Small intestine (tissue), 7 donors: ENCODE results near the gene ADM5. TPM values are rescaled to one million over a fixed set of nuclear protein-coding genes. Genes with fewer than 3 reads are reported as not detected.
"Not testable (repeated sequence)": the region's sequence is repeated elsewhere in the genome, so short reads cannot be mapped to it uniquely, and the experiment has no call there.

Source experiments
- DNase-seq, 2 donors: peaks; one replicate each; pipeline versions ENCODE4 v3.0.0 to v3.0.0-alpha.2; 2013
- FAIRE-seq: peaks from 2 replicates; lab custom pipeline; 2012; peaks lifted over from hg19 to GRCh38; lab: Jason Lieb, UNC
- H3K27ac ChIP-seq, 3 donors: one replicate each; pipeline ENCODE4 v1.5.1; 2013; ENCODE audit warnings: low read length in 2 of 3, mild to moderate bottlenecking in 2 of 3, control low read depth in 1 of 3, inconsistent platforms in 1 of 3, low read depth in 1 of 3, moderate library complexity in 1 of 3
- H3K27me3 ChIP-seq, 3 donors: one replicate each; pipeline ENCODE4 v1.6.1; 2013; ENCODE audit warnings: low read length in 3 of 3, inconsistent platforms in 1 of 3; ENCODE audit not compliant: control insufficient read depth in 3 of 3, insufficient read depth in 3 of 3
- H3K36me3 ChIP-seq, 3 donors: one replicate each; pipeline ENCODE4 v1.6.1; 2013; ENCODE audit warnings: low read length in 3 of 3, inconsistent platforms in 1 of 3, low read depth in 1 of 3, mild to moderate bottlenecking in 1 of 3, moderate library complexity in 1 of 3; ENCODE audit not compliant: control insufficient read depth in 3 of 3, insufficient read depth in 2 of 3
- H3K4me1 ChIP-seq, 3 donors: one replicate each; pipeline ENCODE4 v1.6.1; 2013; ENCODE audit warnings: low read length in 2 of 3, inconsistent platforms in 1 of 3, low read depth in 1 of 3, mild to moderate bottlenecking in 1 of 3, moderate library complexity in 1 of 3; ENCODE audit not compliant: control insufficient read depth in 3 of 3, insufficient read depth in 2 of 3
- H3K4me3 ChIP-seq, 3 donors: one replicate each; pipeline ENCODE4 v1.5.1; 2013; ENCODE audit warnings: low read length in 3 of 3, control low read depth in 1 of 3, inconsistent platforms in 1 of 3, low read depth in 1 of 3, mild to moderate bottlenecking in 1 of 3, moderate library complexity in 1 of 3
- H3K9me3 ChIP-seq, 2 donors: one replicate each; pipeline ENCODE4 v1.6.1; 2013; ENCODE audit warnings: low read depth in 1 of 2, low read length in 1 of 2; ENCODE audit not compliant: control insufficient read depth in 2 of 2, insufficient read depth in 1 of 2
- WGBS, 3 donors: extraction: QIAGEN DNeasy Blood & Tissue Kit; methylation state at CpG; one replicate each; pipeline ENCODE4 v1.1.7; 2013; 5-methylcytosine and 5-hydroxymethylcytosine counted together
- polyA plus RNA-seq, 4 donors: library from polyadenylated mRNA; stranded (reverse) in 3 of 4; unstranded in 1 of 4; fragments of 200-250 nt in 3 of 4; fragments of 120-200 nt in 1 of 4; gene quantifications; one replicate each; pipeline versions ENCODE4 v1.2.1 to v1.2.3, GENCODE V29; 2013
- donor health status: healthy with polysubstance abuse.
- donor health status: control.
- donor health status: control.
- donor health status: Bipolar disorder and iron deficiency.
- donor health status: healthy.

Gene ADM5
- polyA plus RNA-seq, 4 donors: 0.27 to 2.7 (median 0.84) TPM; not detected in 1

DNA sequence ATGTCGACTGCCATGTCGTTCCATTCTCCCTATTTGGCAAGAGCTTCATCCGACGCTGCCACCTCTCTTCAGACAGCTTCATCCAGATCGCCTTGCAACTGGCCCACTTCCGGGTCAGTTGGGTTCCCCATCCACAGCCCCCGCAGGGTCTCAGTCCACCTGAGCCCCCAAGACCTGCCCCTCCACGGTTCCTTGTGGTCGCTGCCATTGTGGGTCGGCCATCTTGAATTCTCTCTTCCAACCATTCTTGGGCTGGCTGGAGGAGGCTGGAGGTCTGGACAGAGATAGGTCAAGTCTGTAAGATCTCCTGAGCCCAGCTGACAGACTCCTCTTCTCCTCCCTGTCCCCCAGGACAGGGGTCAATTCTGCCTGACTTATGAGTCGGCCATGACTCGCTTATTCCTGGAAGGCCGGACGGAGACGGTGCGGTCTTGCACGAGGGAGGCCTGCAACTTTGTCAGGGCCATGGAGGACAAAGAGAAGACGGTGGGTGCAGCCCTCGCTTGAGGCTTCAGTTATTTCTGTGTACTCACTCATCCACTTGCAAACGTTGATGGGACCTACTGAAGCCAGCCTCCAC is 21.1 kb downstream of the ADM5 start:
- WGBS, 3 donors: 93 to 95% (median 93%) methylated on average over 20 of the region's 20 CpGs
- no peaks in the 10 kb centered on the region for H3K4me1 ChIP-seq
- H3K27ac ChIP-seq: no peak overlapping the region
- H3K36me3 ChIP-seq: peaks cover 0 to 4% (median 0%) of the 10 kb centered on the region in 3 donors
- no peak overlapping the region for H3K4me3 ChIP-seq
- FAIRE-seq: no peak
- no peaks in the 10 kb centered on the region for H3K27me3 ChIP-seq
- no peaks in the 10 kb centered on the region for H3K9me3 ChIP-seq
- no peak for DNase-seq

DNA sequence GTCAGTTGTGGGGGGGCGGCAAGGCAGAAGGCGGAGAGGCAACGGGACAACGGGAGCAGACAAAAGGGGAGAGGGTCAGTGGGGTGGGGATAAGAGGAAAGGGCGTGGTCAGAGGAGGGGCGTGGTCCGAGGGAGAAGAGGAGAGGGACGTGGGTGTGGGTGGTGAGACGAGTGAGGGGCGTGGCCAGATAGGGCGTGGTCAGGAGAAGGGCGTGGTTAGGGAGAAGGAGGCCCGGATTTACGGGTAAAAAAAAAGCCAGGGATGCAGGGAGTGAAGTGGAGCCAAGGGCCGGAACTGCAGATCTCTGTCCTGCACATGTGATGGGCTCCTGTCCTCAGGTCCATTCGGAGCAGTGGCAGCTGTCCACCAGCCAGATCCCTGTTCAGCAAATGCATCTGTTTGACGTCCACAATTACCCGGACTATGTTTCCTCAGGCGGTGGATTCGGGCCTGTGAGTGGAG is 23.0 kb downstream of the ADM5 start:
- no peaks in the 10 kb centered on the region for H3K36me3 ChIP-seq
- FAIRE-seq (no peak), DNase-seq (no peak)
- no peaks in the 10 kb centered on the region for H3K4me1 ChIP-seq
- H3K4me3 ChIP-seq: no peak overlapping the region
- no peaks in the 10 kb centered on the region for H3K9me3 ChIP-seq
- H3K27me3 ChIP-seq: no peaks in the 10 kb centered on the region
- H3K27ac ChIP-seq: no peak overlapping the region
- whole genome bisulfite sequencing, 3 donors: 51 to 62% (median 61%) methylated on average over 18 to 20 of the region's 20 CpGs

DNA sequence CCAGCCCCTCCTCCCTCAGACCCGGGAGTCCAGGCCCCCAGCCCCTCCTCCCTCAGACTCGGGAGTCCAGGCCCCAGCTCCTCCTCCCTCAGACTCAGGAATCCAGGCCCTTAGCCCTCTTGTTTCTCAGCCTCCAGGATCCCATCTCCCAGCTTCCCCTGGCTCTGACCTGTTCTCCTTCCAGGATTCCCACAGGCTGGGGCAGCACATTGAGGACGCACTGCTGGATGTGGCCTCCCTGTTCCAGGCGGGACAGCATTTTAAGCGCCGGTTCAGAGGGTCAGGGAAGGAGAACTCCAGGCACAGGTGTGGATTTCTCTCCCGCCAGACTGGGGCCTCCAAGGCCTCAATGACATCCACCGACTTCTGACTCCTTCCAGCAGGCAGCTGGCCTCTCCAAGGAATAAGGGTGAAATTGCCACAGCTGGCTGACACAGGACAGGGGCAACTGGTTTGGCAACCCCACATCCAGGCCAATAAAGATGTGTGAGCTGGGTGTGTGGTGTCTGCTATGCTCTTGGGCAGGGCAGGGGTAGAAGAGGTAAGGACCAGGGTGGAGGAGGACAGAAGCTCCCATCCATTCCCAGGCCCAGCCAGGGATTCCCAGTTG is 23.9 kb downstream of the ADM5 start:
- Histone ChIP-seq H3K36me3 (no peaks in the 10 kb centered on the region), H3K9me3 (no peaks in the 10 kb centered on the region), H3K4me1 (no peaks in the 10 kb centered on the region), H3K27ac (no peak overlapping the region), H3K27me3 (no peaks in the 10 kb centered on the region), H3K4me3 (no peak overlapping the region)
- FAIRE-seq (no peak), DNase-seq (no peak)
- 45 to 69% (median 64%) methylated on average over 7 to 8 of the region's 8 CpGs for WGBS, 3 donors

DNA sequence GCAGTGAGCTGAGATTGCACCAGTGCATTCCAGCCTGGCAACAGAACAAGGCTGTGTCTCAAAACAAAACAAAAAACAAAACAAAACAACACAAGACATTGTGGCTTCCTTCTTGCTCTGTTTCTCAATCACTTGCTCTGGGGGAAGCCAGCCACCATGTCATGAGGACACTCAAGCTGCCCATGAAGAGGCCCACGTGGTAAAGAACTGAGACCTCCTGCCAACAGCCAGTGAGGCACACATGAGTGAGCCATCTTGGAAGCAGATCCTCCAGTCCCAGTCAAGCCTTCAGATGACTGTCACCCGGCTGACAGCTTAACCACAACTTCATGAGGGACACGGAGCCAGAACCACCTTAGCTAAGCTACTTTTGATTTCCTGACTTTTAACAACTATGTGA is 26.8 kb downstream of the ADM5 start:
- no peaks in the 10 kb centered on the region for H3K27me3 ChIP-seq
- 66 to 74% (median 72%) methylated on average over 3 of the region's 3 CpGs for WGBS, 3 donors
- H3K36me3 ChIP-seq: no peaks in the 10 kb centered on the region
- H3K27ac ChIP-seq: no peak overlapping the region
- DNase-seq: no peak
- no peaks in the 10 kb centered on the region for H3K9me3 ChIP-seq
- FAIRE-seq: no peak
- no peak overlapping the region for H3K4me3 ChIP-seq
- H3K4me1 ChIP-seq: no peaks in the 10 kb centered on the region

DNA sequence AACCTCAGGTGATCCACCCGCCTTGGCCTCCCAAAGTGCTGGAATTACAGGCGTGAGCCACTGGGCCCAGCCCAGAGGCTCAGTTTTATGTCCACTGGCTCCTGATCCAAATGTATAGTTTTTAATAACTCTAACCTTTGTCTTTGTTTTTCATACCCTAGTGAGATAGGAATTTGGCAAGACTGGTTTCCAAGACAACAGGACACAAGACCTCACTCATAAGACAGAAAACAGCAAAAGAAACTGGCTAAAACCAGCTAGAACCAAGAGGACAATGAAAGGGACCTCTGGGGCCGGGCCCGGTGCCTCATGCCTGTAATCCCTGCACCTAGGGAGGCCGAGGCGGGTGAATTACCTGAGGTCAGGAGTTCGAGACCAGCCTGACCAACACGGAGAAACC is 29.1 kb downstream of the ADM5 start:
- DNase-seq (no peak), FAIRE-seq (no peak)
- Histone ChIP-seq H3K27ac (no peak overlapping the region), H3K9me3 (no peaks in the 10 kb centered on the region), H3K36me3 (no peaks in the 10 kb centered on the region), H3K4me3 (no peak overlapping the region), H3K27me3 (no peaks in the 10 kb centered on the region), H3K4me1 (no peaks in the 10 kb centered on the region)
- WGBS, 3 donors: 77 to 85% (median 83%) methylated on average over 8 of the region's 8 CpGs

DNA sequence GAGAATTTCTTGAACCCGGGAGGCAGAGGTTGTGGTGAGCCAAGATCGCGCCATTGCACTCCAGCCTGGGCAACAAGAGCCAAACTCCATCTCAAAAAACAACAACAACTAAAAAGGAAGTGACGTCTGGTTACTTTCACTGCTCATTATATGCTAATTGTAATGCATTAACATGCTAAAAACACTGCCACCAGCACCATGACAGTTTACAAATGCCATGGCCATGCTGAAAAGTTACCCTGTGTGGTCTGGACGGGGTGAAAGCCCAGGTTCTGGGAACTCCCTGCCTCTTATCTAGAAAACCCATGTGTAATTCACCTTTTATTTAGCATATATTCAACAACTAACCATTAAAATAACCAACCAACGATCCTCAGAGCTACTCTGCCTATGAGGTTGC is 29.6 kb downstream of the ADM5 start:
- H3K36me3 ChIP-seq: no peaks in the 10 kb centered on the region
- DNase-seq (no peak), FAIRE-seq (no peak)
- no peaks in the 10 kb centered on the region for H3K4me1 ChIP-seq
- H3K27me3 ChIP-seq: no peaks in the 10 kb centered on the region
- H3K4me3 ChIP-seq: no peak overlapping the region
- H3K9me3 ChIP-seq: no peaks in the 10 kb centered on the region
- no peak overlapping the region for H3K27ac ChIP-seq
- WGBS, 3 donors: 62 to 76% (median 69%) methylated on average over 6 of the region's 6 CpGs

DNA sequence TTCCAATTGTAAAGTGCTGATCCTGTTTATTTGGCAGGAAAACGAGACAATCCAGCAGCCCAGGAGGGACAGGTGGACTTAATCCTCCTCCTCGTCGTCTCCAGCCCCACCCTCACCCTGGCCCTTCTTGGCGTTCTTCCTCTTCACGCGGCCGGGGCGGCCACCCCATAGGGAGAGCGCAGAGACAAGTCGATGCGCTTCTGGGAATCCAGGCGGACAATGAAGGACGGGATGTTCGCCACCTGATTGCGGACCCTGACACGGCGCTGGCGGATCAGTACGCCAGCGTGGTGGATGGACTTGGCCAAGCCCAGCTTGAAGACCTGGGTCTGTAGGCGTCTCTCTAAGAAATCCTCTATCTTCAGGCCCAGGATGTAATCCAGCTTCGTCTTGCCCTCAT is 30.0 kb downstream of the ADM5 start:
- H3K4me3 ChIP-seq, H3K27ac ChIP-seq, H3K36me3 ChIP-seq, FAIRE-seq, DNase-seq, H3K9me3 ChIP-seq, H3K27me3 ChIP-seq, H3K4me1 ChIP-seq: not testable (repeated sequence)
- 73 to 80% (median 78%) methylated on average over 21 to 22 of the region's 22 CpGs for WGBS, 3 donors

DNA sequence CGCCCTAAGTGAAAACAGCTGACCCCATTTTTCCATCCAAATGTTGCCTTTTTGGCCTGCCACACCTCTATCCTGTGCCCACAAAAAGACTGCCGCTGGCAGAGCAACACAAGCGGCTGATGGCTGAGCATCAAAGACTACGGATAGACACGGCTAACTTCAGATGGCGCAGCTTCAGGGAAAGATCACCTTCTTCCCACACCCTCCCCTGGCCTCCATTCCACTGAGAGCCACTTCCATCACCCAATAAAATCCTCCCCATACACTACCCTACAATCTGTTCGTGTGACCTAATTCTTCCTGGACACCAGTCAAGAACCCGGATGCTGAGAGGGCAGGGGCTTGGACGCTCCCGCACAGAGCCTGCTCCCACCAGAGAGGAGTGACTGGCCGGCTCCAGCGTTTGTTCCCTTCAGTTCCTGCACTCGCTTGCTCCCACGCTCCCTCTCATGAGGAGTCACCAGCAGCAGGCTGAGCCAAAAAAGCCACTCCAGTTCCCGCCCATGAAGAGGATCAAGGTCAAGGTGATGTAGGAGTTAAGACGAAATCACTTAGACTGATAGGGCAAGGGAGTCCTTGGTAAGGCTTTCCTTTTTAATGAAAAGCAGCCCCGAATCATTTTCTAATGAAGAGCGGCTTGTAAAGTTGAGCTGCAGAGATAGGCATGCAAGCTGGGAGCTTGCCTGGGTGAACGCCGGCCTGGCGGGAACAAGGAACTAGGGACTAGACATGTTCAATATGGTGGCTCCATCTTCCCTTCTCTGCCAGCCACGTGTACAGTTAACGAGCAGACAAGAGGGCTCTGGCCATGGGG is 38.0 kb downstream of the ADM5 start:
- H3K36me3 ChIP-seq: no peaks in the 10 kb centered on the region
- H3K27ac ChIP-seq: peak overlapping the region in 1 of 3 donors; percentile 23
- H3K27me3 ChIP-seq: no peaks in the 10 kb centered on the region
- DNase-seq (no peak), FAIRE-seq (no peak)
- H3K9me3 ChIP-seq: no peaks in the 10 kb centered on the region
- no peak overlapping the region for H3K4me3 ChIP-seq
- 71 to 73% (median 71%) methylated on average over 23 of the region's 23 CpGs for WGBS, 3 donors
- H3K4me1 ChIP-seq: no peaks in the 10 kb centered on the region
